AG10803 (cell line): ENCODE measurements around the gene CALHM4.

ENCODE experiments used
- DNase-seq: peaks from one replicate; pipeline ENCODE4 v3.0.0; 2010; ENCODE audit warnings: low read depth
- H3K4me3 ChIP-seq: 2 replicates; pipeline ENCODE4 v1.5.1; 2011; ENCODE audit warnings: mild to moderate bottlenecking, low read length, control low read depth
- TF ChIP-seq, protein P1 (sequence below): conservative IDR thresholded peaks from 2 replicates; pipeline ENCODE4 v1.5.1; 2011; ENCODE audit warnings: mild to moderate bottlenecking, low read length, control low read depth, inconsistent platforms

Gene CALHM4

DNA sequence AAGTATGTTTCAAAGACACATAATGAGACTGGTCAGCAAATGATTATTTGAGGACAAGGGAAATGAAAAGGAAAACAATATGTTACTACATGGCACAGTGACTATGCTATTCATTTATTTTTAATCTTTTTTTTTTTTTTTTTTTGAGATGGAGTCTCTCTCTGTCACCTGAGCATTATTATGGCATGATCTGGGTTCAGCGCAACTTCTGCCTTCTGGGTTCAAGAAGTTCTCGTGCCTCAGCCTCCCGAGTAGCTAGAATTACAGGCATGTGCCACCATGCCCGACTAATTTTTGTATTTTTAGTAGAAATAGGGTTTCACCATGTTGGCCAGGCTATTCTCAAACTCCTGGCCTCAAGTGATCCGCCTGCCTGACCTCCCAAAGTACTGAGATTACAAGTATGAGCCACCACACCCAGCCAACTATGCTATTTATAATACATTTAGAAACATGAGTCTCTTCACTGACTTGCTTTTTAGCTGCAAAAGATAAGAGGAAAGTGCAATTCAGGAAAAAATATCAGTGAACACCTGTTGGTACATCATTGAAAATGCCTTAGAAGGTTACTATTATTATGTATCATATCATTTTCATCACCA is 3.4 kb downstream of the CALHM4 start:
- no peak overlapping the region for H3K4me3 ChIP-seq
- TF ChIP-seq, protein P1, sequence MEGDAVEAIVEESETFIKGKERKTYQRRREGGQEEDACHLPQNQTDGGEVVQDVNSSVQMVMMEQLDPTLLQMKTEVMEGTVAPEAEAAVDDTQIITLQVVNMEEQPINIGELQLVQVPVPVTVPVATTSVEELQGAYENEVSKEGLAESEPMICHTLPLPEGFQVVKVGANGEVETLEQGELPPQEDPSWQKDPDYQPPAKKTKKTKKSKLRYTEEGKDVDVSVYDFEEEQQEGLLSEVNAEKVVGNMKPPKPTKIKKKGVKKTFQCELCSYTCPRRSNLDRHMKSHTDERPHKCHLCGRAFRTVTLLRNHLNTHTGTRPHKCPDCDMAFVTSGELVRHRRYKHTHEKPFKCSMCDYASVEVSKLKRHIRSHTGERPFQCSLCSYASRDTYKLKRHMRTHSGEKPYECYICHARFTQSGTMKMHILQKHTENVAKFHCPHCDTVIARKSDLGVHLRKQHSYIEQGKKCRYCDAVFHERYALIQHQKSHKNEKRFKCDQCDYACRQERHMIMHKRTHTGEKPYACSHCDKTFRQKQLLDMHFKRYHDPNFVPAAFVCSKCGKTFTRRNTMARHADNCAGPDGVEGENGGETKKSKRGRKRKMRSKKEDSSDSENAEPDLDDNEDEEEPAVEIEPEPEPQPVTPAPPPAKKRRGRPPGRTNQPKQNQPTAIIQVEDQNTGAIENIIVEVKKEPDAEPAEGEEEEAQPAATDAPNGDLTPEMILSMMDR: no peak
- DNase-seq: no peak

DNA sequence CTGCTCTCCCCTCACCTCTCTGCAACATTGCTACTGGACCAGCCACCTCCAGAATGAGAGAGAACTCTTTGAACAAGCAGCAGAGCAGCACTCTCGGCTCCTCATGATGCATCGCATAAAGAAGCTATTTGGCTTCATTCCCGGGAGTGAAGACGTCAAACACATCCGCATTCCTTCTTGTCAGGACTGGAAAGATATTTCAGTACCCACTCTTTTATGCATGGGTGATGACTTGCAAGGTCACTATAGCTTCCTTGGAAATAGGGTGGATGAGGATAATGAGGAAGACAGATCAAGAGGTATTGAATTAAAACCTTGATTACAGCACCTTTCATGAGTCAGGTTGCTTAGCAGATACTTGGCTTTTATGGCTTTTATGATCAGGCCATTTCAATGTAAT is 4.3 kb downstream of the CALHM4 start:
- peak; percentile 96 for DNase-seq
- H3K4me3 ChIP-seq: no peak overlapping the region
- TF ChIP-seq, protein P1: no peak

DNA sequence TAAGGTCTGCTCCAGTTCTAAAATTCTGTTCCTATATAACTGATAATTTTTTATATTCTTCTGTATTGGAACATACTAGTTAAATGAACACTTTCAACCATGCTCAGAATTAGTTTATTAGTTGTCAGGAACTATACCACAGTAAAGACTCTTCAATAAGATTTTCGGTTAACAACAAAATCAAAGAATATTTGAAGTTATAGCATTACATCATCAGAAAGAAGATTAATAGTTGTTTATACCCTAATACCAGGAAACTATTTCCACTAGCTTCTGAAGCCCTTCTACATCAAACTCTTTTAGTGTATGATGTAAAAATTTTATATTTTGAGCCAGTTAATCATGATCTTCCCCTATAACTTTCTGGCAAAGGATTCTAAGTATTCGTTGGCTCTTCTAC is 6.6 kb downstream of the CALHM4 start:
- no peak overlapping the region for H3K4me3 ChIP-seq
- DNase-seq: no peak
- TF ChIP-seq, protein P1: no peak

DNA sequence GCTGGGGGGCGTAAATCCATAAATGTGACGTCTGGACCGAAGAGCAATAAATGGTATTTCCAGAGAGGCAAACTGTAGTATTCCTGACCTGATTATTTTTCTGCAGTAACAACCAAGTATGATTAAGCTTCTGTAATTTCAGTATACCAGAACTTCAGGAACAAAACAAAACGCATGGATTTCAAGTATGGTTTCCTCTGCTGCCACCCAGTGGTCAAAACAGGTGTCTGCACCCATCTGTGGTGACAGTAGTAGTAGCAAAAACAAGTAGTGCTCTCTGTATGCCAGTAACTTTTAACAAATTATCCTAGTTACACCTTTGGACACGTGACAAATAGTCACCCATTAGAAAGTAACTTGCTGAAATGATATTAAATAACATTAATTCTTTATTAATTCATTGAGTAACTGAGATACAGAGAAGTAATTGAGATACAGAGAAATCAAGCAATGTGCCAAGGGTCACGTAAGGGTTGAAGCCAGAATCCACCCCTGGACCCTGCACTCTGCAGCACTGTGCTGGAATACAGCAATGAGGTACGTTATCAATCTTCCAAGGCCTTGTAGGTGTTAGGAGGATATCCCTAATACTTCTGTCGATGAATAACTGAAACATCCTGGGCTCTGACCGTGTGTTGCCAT is 7.9 kb downstream of the CALHM4 start:
- peak overlapping the region; percentile 26; the same call in 1 of the 2 replicates for H3K4me3 ChIP-seq
- peak; percentile 69 for DNase-seq
- TF ChIP-seq, protein P1: peak; percentile 98

DNA sequence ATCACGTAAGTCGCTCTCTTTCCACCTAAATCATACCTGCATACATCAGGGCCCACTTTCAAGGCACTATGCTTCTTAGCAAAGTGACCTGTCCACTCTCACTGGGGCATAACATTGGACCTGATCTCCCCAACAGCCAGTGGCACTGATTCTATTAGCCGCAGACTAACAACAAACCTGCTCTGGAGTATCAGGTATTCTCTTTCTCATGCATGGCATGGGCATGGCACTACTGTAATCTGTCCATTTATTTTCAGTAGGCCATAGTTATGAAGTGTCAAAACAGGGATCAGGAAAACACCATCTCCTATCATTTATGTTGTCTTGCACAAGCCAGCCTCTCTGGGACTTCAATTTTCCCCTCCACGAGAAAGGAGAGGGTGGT is 8.5 kb downstream of the CALHM4 start:
- TF ChIP-seq, protein P1: no peak
- DNase-seq: no peak
- no peak overlapping the region for H3K4me3 ChIP-seq

DNA sequence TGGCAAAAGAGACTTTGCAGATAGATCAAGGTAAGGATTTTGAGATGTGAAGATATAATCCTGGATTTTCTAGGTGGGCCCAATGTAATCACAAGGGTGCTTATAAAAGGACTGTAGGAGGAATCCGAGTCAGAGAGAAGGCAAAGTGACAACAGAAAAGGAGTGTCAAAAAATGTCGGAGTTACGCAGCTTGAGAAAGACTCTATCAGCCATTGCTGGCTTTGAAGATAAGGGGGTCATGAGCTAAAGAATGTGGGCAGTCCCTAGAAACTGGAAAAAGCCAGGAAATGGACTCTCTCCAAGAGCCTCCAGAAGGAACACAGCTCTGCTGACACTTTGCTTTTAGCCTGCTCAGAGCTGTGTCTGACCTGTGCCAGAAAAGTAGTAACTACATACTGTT is 9.1 kb downstream of the CALHM4 start:
- no peak for DNase-seq

More for the DNA sequence above, 9.1 kb downstream of the CALHM4 start:
- H3K4me3 ChIP-seq: no peak overlapping the region
- TF ChIP-seq, protein P1: no peak
